Activated CD4-positive, alpha-beta T cell treated with anti-CD3 and anti-CD28 coated beads, Interleukin-2, amount 50 U/mL, for 48 hours (primary cell): ENCODE data around the gene CDH13.

Experiments
- DNase-seq, 2 experiments: peaks; one replicate each; pipeline ENCODE4 v3.0.0-alpha.2; 2020

Gene CDH13

GRCh38 chr16:82965808-82966207 lies 339.0 kb downstream of the CDH13 start:
- no peak for DNase-seq

- no peak for DNase-seq
Observed at GRCh38 chr16:82967424-82967823, 340.7 kb downstream of the CDH13 start.

DNA sequence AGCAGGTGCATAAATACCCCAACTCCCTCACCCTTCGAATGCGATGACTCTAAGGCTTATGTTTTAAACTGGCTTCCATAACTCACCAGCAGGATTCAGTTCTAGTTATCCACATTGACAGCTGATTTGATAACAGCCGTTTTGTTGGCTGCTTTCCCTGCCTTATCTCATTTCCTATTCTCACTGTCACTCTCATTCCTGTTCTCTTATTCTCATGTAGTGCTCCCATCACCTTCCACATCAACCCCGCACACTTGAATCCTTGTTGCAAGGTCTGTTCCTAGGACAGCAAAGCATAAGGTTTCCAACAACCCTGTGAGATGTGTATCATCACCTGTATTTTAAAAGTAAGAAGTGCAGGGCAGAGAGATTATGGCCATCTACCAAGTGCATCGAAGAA lies 344.4 kb downstream of the CDH13 start:
- DNase-seq: no peak

DNA sequence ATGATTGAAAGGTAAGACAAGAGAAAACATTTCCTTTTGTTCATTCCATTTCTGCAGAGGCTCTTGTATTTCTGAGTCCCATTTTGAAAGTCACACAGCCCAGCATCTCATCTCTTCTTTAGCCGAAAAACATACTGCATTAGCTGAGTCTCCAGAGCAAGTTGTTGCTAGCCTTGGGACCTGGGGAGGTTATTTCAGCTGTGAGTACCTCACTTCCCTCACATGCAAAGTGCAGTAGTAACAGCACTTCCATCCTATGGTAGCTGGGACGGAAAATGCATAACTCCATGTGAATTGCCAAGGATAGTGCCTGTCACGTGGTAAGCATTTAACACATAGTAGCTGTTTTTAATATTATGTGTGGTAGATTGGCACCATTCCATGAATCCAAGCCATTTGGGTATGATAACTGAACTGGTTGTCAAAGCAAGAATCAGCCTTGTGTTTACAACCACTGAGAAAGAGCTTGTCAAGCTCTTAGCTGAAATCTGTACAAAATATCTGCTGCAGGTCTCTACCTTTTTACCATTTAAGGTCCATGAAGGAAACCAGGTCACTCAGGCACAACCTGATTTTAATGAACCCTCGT lies 345.7 kb downstream of the CDH13 start:
- DNase-seq: no peak

DNA sequence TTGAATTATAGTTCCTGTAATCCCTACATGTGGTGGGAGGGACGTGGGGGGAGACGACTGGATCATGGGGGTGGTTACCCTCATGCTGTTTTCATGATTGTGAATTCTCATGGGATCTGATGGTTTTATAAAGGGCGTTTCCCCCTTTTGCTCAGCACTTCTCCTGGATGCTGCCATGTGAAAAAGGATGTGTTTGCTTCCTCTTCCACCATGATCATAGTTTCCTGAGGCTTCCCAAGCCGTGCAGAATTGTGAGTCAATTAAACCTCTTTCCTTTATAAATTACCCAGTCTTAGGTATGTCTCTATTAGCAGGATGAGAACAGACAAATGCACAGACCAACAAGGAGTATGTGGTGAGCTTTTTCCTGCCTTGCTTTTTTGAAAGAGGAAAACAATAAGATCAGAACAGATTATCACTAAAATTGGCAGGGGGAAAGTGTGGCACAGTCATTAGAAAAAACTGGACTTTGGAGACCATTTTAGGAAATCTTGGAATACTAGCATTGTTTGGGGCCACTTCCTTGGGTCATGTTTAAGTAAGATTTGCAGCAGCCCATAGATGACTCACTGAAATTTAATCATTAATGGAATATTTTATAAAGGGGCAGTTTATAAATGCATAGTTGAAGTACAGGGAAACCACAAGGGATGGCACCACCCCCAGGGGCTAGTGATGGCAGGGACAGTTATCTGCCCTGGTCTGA lies 352.8 kb downstream of the CDH13 start:
- DNase-seq: no peak

DNA sequence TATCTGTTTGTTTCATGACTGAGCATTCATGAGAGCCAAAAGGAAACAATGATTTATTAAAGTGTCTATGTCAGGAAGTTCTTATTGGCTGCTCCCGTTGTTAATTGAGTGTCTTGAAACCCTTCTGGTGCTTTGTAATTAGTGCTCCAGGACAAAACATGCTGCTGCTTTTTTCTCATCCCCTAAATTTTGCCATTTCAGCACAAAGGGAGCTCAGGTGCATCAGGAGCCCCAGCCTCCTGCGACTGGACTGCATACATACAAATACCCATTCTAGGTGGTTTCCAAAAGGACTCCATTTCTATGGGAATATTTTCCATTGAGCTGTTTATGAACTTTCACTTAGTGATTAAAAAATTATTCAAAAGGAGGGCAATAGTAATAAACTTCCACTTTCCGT lies 354.0 kb downstream of the CDH13 start:
- no peak for DNase-seq

- DNase-seq: no peak
Observed at GRCh38 chr16:82987767-82988166, 361.0 kb downstream of the CDH13 start.

DNA sequence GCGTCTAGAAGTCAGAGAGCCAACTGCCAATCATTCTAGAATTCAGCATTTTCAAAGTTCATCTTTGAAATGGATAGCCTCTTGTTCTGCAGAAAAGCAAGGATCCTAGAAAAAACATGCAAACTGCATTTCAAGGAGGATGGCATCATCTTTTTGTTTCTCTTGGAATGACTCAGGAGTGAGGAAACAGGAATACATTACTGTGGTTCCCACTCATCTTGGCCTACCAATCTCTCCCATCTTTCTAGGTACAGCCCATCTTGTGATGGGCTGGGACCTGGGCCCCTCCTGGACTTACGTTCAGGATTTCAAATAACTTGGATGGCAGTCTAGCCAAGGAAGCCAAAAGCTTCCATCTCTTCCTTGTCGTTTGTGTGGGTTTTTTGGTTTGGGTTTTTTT lies 363.4 kb downstream of the CDH13 start:
- DNase-seq: no peak

DNA sequence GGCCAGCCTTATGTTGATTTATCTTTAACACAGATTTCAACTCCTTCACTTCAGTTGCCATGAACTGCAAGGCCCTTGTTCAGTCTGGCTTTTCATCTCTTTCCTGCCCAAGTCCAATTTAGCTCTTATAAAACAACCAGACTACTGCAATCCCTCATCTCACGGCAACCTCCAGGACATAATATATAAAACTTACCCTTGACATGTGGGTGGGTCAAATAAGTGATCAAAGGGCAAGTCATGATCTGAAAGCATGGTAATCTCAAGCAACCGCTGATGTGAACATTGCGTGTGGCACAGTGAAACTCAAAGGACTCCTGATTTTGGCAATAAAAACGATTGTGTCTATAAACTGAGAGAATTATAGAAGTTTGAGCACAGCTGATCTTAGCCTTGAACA lies 364.6 kb downstream of the CDH13 start:
- DNase-seq: no peak

DNA sequence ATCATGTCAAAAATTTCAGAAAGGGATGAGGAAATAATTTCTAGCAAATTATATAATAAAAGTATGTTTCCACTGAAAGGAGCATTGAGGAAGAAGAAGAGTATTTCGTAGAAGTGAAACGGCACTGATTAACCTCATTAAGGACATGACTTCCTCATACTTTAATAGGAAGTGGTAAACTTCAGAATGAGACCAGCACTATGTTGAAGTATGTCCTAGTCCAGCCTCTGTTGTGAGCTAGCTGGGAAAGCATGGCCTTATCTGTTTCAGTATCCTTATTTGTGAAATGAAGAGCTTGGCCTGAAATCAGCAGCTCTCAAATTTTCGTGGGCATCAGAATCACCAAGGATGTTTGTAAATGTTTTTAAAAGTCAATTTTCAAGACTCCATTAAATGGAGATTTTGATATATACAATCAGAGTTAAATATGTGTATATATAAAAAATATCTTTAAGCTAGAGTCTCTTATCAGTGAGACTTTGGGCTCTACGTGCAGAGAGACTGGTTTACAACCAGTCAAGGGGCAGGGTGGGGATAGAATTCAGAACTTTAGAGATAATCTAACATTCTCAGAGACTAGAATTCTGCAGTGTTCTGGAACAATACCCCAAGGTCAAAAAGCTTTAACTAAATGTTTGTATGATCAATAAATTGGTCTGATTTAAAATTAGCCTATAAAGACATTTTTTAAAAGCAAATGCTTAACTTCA lies 365.4 kb downstream of the CDH13 start:
- no peak for DNase-seq

DNA sequence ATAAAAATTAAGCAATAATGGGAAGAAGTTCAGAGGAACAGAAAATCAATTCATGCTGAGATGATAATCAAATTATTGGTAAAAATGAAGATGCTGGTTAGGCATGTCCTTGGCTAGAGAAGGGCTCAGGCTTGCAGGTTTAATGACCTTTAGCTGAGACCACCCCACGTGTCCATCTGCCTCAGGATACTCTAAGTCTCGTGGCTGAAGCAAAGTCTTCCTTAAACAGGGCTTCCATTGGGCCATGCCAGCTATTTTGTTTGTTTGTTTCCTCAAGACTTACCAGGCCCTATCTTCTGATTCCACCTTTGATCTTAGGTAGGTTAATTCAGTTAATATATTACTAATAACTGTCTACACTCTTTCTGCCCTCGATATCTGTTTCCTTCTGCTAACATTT lies 366.0 kb downstream of the CDH13 start:
- no peak for DNase-seq

GRCh38 chr16:82993415-82993814 lies 366.6 kb downstream of the CDH13 start:
- no peak for DNase-seq

DNA sequence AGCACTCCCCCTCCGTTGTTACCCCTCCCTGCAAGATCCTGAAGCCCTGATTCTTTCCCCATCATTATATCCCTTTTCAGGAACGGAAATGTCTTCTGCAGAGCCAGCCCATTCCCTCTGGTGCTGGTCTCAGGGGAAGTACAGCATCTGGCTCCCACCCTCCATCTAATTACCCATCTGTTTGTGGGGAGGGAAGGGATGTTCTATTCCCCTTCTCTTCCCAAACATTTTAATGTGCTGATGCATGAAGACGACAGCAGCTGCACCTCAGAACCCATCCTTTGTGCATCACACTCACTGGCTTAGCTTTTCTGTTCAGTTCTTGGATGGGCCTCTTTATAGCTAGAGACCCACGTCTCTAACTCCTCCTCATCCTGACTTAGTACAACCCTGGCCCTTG lies 367.2 kb downstream of the CDH13 start:
- DNase-seq: no peak

- DNase-seq: no peak
Observed at GRCh38 chr16:82995286-82995923, 368.6 kb downstream of the CDH13 start.

DNA sequence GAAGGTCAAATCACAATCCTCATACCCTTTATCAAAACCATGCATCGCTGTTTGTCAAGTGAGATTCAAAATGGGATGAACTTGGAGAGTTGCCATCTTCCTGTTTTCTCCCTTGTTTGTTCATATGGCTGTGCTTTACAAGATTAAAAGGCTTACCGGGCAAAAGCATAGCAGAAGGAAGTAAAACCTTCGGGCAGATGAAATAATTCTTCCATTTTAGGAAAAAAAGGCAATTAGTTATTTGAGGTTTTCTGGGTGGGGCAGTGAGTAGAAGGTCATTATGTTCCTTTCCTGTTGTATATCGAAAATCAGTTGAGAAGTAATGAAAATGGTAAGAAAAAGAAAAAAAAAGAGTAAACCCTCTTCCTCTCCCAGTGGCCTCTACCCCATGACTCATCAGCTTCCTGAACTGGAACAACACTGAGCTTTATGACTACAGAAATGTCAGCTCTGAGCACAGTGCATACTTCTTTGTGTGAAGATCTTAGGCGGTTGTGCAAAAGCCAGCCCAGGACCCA lies 369.2 kb downstream of the CDH13 start:
- no peak for DNase-seq

DNA sequence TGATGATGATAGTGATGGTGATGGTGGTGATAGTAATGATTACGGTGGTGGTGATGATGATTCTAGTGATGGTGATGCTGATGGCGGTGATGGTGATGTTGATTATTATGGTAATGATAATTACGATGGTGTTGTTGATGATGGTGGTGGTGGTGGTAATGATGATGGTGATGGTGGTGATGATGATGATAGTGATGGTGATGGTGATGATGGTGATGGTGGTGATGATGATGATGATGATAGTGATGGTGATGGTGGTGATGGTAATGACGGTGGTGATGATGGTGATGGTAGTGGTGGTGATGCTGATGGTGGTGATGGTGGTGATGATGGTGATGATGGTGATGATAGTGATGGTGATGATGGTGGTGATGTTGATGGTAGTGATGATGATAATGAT lies 370.0 kb downstream of the CDH13 start:
- no peak for DNase-seq

DNA sequence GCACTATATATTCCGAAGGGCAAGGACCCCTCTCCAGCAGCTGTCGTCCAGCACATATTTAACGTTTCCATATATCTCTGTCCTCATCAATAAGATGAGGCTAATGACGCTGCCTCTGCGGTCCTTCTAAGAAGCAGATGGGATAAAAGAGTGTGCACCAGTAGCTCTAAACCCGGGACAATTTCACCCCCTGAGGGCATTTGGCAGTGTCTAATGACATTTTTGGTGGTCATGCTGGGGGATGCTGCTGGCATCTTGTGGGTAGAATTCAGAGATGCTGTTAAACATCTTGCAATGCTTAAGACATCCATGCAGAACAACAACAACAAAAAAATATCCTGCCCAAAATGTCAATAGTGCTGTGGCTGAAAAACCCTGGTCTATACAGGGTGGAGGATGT lies 372.9 kb downstream of the CDH13 start:
- no peak for DNase-seq

DNA sequence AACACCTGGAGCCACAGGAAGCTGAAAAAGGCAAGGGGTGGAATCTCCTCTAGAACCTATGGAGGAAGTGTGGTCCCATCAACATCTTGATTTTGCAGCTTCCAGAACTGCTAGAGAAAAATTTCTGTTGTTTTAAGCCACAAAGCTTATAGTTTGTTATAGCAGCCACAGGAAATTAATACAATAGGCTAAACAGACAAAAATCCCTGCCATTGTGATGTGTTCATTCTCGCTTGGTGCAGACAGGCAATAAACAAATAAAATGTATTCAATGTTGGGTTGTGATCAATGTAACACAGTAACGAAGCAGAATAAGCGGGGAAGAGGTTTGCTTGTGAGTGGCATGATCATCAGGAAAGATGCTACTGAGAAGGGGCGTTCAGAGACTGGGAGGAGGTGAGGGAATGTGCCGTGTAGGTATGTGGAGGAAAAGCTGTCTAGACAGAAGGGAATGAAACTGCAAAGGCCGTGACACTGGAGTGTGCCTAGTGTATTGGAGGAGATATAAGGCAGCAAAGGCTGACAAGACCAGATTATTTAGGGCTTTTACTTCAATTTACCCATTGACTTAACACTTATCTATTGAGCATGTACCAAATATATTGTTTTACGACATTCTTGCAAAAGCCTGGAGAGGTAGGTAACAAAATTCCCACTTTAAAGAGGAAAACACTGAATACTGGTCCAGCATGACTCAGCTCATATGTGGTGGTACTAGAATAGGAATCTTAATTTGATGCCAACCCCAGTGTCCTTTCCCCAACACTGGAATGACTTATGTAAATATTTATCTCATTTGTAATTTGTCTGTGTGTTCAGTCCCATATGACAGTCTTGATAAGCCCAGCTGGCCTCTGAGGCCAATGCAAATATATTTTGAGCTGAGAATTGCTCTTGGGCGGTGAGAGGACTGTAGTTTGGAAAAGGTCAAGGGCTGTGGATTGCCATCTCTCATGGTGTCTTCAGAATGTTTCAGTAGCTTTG lies 375.9 kb downstream of the CDH13 start:
- DNase-seq: no peak

DNA sequence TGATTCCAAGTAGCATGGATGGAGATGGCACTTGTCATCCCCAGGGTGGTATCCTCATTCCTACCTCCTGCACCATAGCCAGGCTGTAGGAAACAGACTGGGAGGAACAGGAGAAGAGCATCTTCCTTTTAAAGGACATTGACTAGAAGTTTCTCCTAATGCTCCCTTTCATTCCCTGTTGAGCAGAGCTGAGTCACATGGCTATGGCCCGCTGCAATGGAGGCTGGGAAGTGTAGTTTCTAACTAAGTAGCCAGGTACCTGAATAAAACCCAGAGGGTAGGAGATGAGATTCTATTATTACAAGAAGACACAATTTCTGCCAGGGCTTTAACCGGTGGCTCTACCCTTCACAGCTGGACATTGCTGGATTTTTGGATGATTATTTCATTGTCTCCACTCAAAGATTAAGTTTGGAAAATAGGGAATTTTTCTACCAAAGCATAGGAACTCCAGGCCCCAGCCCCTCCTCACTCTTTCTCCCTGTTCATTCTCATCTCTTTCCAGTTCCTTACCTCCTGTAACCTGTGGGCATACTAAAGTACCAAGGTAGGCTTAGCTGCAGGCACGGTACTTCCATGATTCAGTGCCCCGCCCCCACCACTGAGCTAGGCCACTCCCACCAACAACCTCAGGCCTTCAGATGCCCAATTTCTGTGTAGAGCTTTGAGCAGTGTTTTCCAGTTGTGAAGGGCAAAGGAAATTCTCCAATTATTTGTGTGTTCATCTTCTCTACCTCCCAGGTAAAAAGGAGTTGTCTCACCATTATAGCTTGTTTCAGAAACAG lies 378.3 kb downstream of the CDH13 start:
- no peak for DNase-seq

DNA sequence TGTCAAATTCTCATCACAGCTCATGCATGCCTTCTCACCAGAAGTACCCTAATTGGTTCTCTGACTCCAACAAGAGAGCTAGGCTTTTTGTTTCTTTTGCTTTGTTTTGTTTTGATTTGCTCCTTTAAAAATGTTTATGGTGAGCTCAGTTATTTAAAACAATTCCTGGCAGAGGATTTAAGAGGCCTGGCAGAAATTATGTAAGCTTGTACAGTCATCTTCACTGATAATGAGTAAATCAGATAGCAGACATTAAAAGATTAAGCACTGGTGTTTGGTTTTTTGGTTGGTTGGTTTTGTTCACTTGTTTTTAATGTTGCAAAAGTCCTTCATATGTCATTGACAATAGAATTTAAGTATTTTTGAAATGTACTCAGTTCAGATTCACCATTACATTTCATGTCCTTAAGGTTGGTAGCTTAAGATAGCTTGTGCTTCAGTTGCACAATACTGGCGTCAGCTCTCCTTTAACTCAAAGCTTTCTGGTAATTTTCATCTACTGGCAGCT lies 378.9 kb downstream of the CDH13 start:
- no peak for DNase-seq
